ENCODE results near the gene GRIK3.

The GRIK3 gene

GRCh38 chr1:36973056-36973455, 61.3 kb downstream of the GRIK3 start:
- no peak overlapping the region for H3K27ac ChIP-seq (ENCODE audit: low read length)
- H3K4me1 ChIP-seq (ENCODE audit: control insufficient read depth, low read depth, low read length) = no peaks in the 10 kb centered on the region
- no peak overlapping the region for H3K9ac ChIP-seq (ENCODE audit: low read length)
- H3K36me3 ChIP-seq (ENCODE audit: control insufficient read depth, low read depth, low read length) = no peaks in the 10 kb centered on the region
- H3K9me3 ChIP-seq (ENCODE audit: control insufficient read depth, low read depth, low read length) = no peaks in the 10 kb centered on the region
- H3K4me3 ChIP-seq (ENCODE audit: low read length) = no peak overlapping the region
- H3K27me3 ChIP-seq (ENCODE audit: control insufficient read depth, insufficient read depth, low read length) = no peaks in the 10 kb centered on the region

GRCh38 chr1:36971852-36972618, 62.3 kb downstream of the GRIK3 start:
- Histone ChIP-seq H3K4me1 (ENCODE audit: control insufficient read depth, low read depth, low read length) (no peaks in the 10 kb centered on the region), H3K27ac (ENCODE audit: low read length) (no peak overlapping the region), H3K27me3 (ENCODE audit: control insufficient read depth, insufficient read depth, low read length) (no peaks in the 10 kb centered on the region), H3K9ac (ENCODE audit: low read length) (no peak overlapping the region), H3K9me3 (ENCODE audit: control insufficient read depth, low read depth, low read length) (no peaks in the 10 kb centered on the region), H3K4me3 (ENCODE audit: low read length) (no peak overlapping the region), H3K36me3 (ENCODE audit: control insufficient read depth, low read depth, low read length) (no peaks in the 10 kb centered on the region)

- Histone ChIP-seq H3K9ac (ENCODE audit: low read length) (no peak overlapping the region), H3K4me3 (ENCODE audit: low read length) (no peak overlapping the region), H3K27me3 (ENCODE audit: control insufficient read depth, insufficient read depth, low read length) (no peaks in the 10 kb centered on the region), H3K27ac (ENCODE audit: low read length) (no peak overlapping the region), H3K36me3 (ENCODE audit: control insufficient read depth, low read depth, low read length) (no peaks in the 10 kb centered on the region), H3K4me1 (ENCODE audit: control insufficient read depth, low read depth, low read length) (no peaks in the 10 kb centered on the region), H3K9me3 (ENCODE audit: control insufficient read depth, low read depth, low read length) (no peaks in the 10 kb centered on the region)
Observed at GRCh38 chr1:36968730-36969129, 65.6 kb downstream of the GRIK3 start.

DNA sequence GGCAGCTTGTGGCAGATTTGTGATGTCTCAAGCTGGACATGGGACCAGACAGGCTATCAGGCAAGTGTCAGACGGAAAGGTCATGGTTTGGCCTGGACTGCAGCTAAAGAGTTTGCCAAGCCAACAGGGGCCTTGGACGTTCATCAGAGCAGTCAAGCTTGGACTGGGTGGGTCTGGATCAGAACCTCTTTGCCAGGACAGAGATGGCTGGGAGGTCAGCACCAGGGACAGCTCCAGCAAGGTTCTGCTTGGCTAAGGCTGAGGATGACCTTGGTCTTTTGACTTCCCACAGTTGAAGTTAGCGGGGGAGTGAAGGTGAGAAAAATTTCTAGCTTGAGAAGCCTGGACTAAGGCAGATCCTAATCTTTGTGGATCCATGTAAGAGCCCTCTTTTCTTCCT, 68.1 kb downstream of the GRIK3 start:
- H3K9me3 ChIP-seq (ENCODE audit: control insufficient read depth, low read depth, low read length) = no peaks in the 10 kb centered on the region
- no peak overlapping the region for H3K9ac ChIP-seq (ENCODE audit: low read length)
- no peaks in the 10 kb centered on the region for H3K27me3 ChIP-seq (ENCODE audit: control insufficient read depth, insufficient read depth, low read length)
- H3K27ac ChIP-seq (ENCODE audit: low read length) = no peak overlapping the region
- no peaks in the 10 kb centered on the region for H3K4me1 ChIP-seq (ENCODE audit: control insufficient read depth, low read depth, low read length)
- H3K36me3 ChIP-seq (ENCODE audit: control insufficient read depth, low read depth, low read length) = no peaks in the 10 kb centered on the region
- no peak overlapping the region for H3K4me3 ChIP-seq (ENCODE audit: low read length)

DNA sequence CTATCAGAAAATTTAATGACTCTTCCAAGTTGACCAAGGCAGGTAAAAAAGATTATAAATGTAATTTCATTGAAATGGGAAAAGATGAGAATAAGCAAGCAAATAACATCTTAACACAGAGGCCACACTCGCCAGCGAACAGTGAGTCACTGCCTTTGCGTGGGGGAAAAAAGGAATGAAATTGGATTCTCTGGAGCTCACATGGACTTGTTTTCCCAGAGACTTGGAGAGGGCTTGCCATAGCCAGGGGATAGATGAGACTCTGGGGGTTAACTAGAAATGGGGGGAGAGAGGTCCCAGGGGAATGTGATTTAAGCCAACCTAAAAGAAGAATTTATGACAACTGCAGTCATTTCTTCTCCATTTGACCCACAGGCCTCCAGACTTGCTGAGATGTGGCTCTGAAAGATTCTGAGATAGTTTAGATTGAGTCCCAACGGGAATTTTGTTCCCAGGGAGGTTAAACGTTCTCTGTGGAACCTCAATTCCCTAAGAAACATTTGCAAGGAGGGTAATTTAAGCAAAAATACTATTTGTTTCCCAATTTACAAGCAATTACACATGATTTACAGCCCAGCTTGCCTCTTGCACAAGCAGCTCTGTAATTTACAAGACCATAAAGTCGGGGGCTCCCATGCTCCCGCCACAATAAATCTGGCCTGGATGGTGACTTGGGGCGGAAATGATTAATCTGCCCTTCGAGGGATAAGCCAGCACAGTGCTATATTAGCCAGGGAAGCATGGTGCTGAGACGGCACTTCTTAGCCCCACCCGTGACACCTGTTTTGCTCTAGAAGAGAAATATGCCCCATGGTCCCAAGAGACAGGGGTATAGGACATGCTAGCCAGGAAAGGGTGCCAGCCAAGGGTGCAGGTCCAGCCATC, 68.8 kb downstream of the GRIK3 start:
- no peaks in the 10 kb centered on the region for H3K36me3 ChIP-seq (ENCODE audit: control insufficient read depth, low read depth, low read length)

DNA sequence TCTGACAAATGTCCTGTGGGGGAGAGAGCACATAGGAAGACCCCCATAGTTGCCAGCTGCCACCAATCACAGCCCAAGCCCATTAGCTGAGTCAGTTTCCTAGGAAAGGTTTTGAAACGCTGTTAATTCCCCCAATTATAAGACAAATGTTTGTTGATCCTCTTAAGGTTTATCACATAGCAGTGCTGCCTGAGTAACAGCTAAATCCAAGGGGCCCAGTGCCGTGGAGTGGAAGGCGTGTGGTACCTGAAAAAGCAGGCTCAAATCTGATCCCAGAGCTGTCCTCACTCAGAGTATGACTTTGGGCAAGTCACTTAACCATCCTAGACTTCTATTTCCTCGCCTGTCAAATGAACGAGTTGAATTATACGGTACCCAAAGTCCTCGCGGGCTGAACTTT, 69.5 kb downstream of the GRIK3 start:
- no peak overlapping the region for H3K9ac ChIP-seq (ENCODE audit: low read length)
- H3K36me3 ChIP-seq (ENCODE audit: control insufficient read depth, low read depth, low read length) = no peaks in the 10 kb centered on the region
- H3K27me3 ChIP-seq (ENCODE audit: control insufficient read depth, insufficient read depth, low read length) = no peaks in the 10 kb centered on the region
- no peaks in the 10 kb centered on the region for H3K4me1 ChIP-seq (ENCODE audit: control insufficient read depth, low read depth, low read length)
- no peak overlapping the region for H3K4me3 ChIP-seq (ENCODE audit: low read length)
- H3K9me3 ChIP-seq (ENCODE audit: control insufficient read depth, low read depth, low read length) = no peaks in the 10 kb centered on the region
- H3K27ac ChIP-seq (ENCODE audit: low read length) = no peak overlapping the region

More for the DNA sequence above, 68.8 kb downstream of the GRIK3 start:
- Histone ChIP-seq H3K27ac (ENCODE audit: low read length) (no peak overlapping the region), H3K4me3 (ENCODE audit: low read length) (no peak overlapping the region), H3K27me3 (ENCODE audit: control insufficient read depth, insufficient read depth, low read length) (no peaks in the 10 kb centered on the region), H3K9me3 (ENCODE audit: control insufficient read depth, low read depth, low read length) (no peaks in the 10 kb centered on the region), H3K9ac (ENCODE audit: low read length) (no peak overlapping the region), H3K4me1 (ENCODE audit: control insufficient read depth, low read depth, low read length) (no peaks in the 10 kb centered on the region)

DNA sequence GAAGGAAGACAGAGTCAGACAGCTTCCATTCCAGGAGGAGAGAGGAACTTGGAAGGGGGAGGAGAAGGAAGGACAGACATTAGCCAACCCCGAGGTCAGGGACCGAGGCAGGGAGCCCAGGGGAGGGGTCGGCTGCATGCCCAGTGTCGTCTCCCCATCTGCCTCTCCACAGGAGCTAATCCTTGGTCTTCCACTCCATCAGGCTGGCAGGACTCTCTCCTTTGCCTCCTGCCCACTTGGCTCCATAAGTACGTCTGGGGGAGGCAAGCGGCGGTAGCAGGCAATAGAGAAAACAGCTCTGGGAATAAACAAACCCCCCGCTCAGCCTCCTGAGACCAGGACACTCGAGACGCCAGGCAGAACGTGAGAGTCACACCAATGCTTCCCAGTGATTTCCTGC, 71.3 kb downstream of the GRIK3 start:
- no peak overlapping the region for H3K4me3 ChIP-seq (ENCODE audit: low read length)
- H3K27ac ChIP-seq (ENCODE audit: low read length) = no peak overlapping the region
- no peaks in the 10 kb centered on the region for H3K36me3 ChIP-seq (ENCODE audit: control insufficient read depth, low read depth, low read length)
- H3K9me3 ChIP-seq (ENCODE audit: control insufficient read depth, low read depth, low read length) = no peaks in the 10 kb centered on the region
- H3K9ac ChIP-seq (ENCODE audit: low read length) = no peak overlapping the region
- no peaks in the 10 kb centered on the region for H3K4me1 ChIP-seq (ENCODE audit: control insufficient read depth, low read depth, low read length)
- H3K27me3 ChIP-seq (ENCODE audit: control insufficient read depth, insufficient read depth, low read length) = no peaks in the 10 kb centered on the region

GRCh38 chr1:36961062-36961615, 73.2 kb downstream of the GRIK3 start:
- Histone ChIP-seq H3K9me3 (ENCODE audit: control insufficient read depth, low read depth, low read length) (no peaks in the 10 kb centered on the region), H3K4me3 (ENCODE audit: low read length) (no peak overlapping the region), H3K27me3 (ENCODE audit: control insufficient read depth, insufficient read depth, low read length) (no peaks in the 10 kb centered on the region), H3K9ac (ENCODE audit: low read length) (no peak overlapping the region), H3K27ac (ENCODE audit: low read length) (no peak overlapping the region), H3K4me1 (ENCODE audit: control insufficient read depth, low read depth, low read length) (no peaks in the 10 kb centered on the region), H3K36me3 (ENCODE audit: control insufficient read depth, low read depth, low read length) (no peaks in the 10 kb centered on the region)

DNA sequence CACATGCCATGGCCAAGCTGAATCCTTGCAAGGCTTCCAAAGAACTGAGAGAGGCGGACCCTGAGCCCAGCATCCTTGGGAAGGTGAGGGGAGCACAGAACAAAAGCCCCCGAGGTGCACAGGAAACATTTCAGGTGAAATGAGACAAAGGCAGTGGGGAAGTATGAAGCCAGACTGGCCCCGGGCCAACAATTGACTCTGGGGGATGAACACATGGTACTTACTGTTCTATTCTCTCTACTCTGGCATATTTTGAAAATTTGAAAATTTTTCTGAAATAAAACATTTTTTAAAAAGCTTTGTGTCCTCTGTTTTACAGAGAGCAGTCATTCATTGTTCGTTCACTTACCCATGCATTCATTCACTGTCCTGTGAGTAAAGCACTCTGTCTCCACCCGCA, 77.7 kb downstream of the GRIK3 start:
- no peaks in the 10 kb centered on the region for H3K4me1 ChIP-seq (ENCODE audit: control insufficient read depth, low read depth, low read length)
- no peaks in the 10 kb centered on the region for H3K9me3 ChIP-seq (ENCODE audit: control insufficient read depth, low read depth, low read length)
- H3K36me3 ChIP-seq (ENCODE audit: control insufficient read depth, low read depth, low read length) = no peaks in the 10 kb centered on the region
- no peak overlapping the region for H3K9ac ChIP-seq (ENCODE audit: low read length)
- H3K27me3 ChIP-seq (ENCODE audit: control insufficient read depth, insufficient read depth, low read length) = no peaks in the 10 kb centered on the region
- no peak overlapping the region for H3K4me3 ChIP-seq (ENCODE audit: low read length)
- H3K27ac ChIP-seq (ENCODE audit: low read length) = no peak overlapping the region

DNA sequence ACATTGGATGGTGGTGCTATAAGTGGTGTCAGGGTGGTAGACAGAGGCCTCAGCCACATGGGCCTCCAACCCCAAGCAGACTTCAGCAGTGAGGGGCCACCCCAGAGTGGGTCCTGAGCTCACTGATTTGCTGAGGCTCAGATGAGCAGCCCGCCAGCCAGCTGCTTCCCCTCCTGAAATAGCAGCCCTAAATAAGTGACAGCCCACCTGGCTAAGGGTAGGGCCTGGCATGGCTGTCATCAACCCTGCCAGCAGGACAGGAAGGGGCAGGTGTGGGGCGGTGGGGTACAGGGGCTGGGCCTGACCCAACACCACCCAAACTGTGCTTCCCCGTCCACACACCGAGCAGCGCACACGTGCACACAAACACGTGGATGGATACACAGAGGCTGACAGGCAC, 79.3 kb downstream of the GRIK3 start:
- Histone ChIP-seq H3K4me1 (ENCODE audit: control insufficient read depth, low read depth, low read length) (no peaks in the 10 kb centered on the region), H3K27me3 (ENCODE audit: control insufficient read depth, insufficient read depth, low read length) (no peaks in the 10 kb centered on the region), H3K9ac (ENCODE audit: low read length) (no peak overlapping the region), H3K36me3 (ENCODE audit: control insufficient read depth, low read depth, low read length) (no peaks in the 10 kb centered on the region), H3K27ac (ENCODE audit: low read length) (no peak overlapping the region), H3K9me3 (ENCODE audit: control insufficient read depth, low read depth, low read length) (no peaks in the 10 kb centered on the region), H3K4me3 (ENCODE audit: low read length) (no peak overlapping the region)

DNA sequence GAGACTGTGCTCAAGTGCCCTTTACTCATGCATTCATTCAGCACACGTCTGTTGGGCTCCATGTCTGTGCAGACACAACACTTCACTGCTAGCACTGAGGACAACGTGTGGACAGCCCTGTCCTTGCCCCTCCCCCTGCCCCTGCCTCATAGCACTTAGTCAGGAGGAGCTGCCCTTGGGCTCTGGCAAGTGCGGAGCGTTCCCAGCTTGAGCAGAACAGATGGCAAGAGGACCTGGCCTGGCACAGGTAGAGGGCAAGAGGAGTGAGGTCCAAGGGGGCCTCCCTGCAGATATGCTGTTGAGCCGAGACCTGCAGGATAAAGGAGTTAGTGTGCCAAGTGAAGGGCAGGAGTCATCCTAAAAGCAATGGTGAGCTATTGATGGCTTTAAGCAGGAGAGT, 81.3 kb downstream of the GRIK3 start:
- Histone ChIP-seq H3K27ac (ENCODE audit: low read length) (no peak overlapping the region), H3K36me3 (ENCODE audit: control insufficient read depth, low read depth, low read length) (no peaks in the 10 kb centered on the region), H3K4me1 (ENCODE audit: control insufficient read depth, low read depth, low read length) (no peaks in the 10 kb centered on the region), H3K9me3 (ENCODE audit: control insufficient read depth, low read depth, low read length) (no peaks in the 10 kb centered on the region), H3K4me3 (ENCODE audit: low read length) (no peak overlapping the region), H3K27me3 (ENCODE audit: control insufficient read depth, insufficient read depth, low read length) (no peaks in the 10 kb centered on the region), H3K9ac (ENCODE audit: low read length) (no peak overlapping the region)
